Duodenal mucosa (tissue), 2 donors: ENCODE results near the gene FAM219A.

Experiments used
- H3K27ac ChIP-seq: one replicate; pipeline ENCODE4 v1.7.0; 2013; ENCODE audit warnings: low read depth, low read length
- H3K27me3 ChIP-seq, 2 donors: one replicate each; pipeline ENCODE4 v1.7.0; 2013; ENCODE audit warnings: low read length in 2 of 2, control low read depth in 1 of 2; ENCODE audit not compliant: insufficient read depth in 2 of 2, control insufficient read depth in 1 of 2
- H3K36me3 ChIP-seq, 2 donors: one replicate each; pipeline ENCODE4 v1.7.0; 2013; ENCODE audit warnings: low read length in 2 of 2, control low read depth in 1 of 2; ENCODE audit not compliant: insufficient read depth in 2 of 2, control insufficient read depth in 1 of 2
- H3K4me1 ChIP-seq, 2 donors: one replicate each; pipeline ENCODE4 v1.7.0; 2013; ENCODE audit warnings: low read length in 2 of 2, control low read depth in 1 of 2; ENCODE audit not compliant: insufficient read depth in 2 of 2, control insufficient read depth in 1 of 2
- H3K4me3 ChIP-seq, 2 donors: one replicate each; pipeline ENCODE4 v1.7.0; 2013; ENCODE audit warnings: low read length in 2 of 2, low read depth in 1 of 2
- H3K9ac ChIP-seq, 2 donors: one replicate each; pipeline ENCODE4 v1.7.0; 2013; ENCODE audit warnings: low read length in 2 of 2, low read depth in 1 of 2
- H3K9me3 ChIP-seq, 2 donors: one replicate each; pipeline ENCODE4 v1.7.0; 2013; ENCODE audit warnings: low read length in 2 of 2, control low read depth in 1 of 2; ENCODE audit not compliant: control insufficient read depth in 1 of 2

The FAM219A gene

DNA sequence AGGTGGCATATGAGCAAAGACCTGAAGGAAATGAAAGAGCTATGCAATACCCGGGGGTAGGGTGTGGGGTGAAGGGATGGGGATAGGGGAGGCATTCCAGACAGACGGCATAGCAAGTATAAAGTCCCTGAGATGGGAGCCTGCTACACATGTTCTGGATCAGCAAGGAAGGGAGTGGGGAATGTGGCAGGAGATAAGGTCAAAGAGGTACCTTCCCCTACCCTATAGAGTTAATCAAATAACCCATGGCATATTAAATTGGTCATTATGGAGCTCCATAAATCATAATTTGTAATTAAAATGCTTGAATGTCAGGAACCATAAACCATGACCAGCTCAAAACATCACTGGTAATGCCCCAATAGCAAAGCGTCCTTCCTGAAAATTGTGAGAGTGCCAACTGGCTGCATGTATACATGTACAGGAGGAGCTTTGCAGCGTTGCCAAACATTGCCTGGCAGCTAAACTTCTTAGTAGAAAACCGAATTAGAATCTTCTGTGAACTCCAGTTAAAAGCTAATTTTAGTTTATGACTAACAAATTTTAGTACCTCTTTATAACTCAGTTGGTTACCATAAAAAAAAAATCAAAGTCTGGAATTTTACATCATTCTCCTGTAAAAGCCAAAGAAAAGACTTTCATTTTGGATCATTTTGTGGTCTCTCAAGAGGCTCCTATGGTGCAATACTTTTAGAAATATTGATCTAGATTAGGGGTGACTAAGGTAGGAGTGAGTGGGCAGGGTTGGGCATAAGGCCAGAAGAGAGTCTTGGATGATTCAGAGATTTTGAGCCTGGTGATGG, 4.9 kb upstream of the FAM219A start:
- H3K27me3 ChIP-seq, result peaks cover 13 to 19% of the 10 kb centered on the region in 2 donors
- peaks cover 0 to 5% of the 10 kb centered on the region in 2 donors for H3K4me1 ChIP-seq
- H3K36me3 ChIP-seq, result no peaks in the 10 kb centered on the region
- no peaks in the 10 kb centered on the region for H3K9me3 ChIP-seq
- no peak overlapping the region for H3K9ac ChIP-seq
- H3K4me3 ChIP-seq, result no peak overlapping the region
- no peak overlapping the region for H3K27ac ChIP-seq

- Histone ChIP-seq H3K9me3 (no peaks in the 10 kb centered on the region), H3K36me3 (no peaks in the 10 kb centered on the region), H3K27ac (no peak overlapping the region), H3K27me3 (peaks cover 16 to 19% of the 10 kb centered on the region in 2 donors), H3K9ac (no peak overlapping the region), H3K4me1 (peaks cover 11 to 17% of the 10 kb centered on the region in 2 donors), H3K4me3 (no peak overlapping the region)
These were observed 1.6 kb upstream of the FAM219A start for GRCh38 chr9:34459941-34460340.

- Histone ChIP-seq H3K27me3 (peaks cover 16 to 19% of the 10 kb centered on the region in 2 donors), H3K9ac (no peak overlapping the region), H3K4me1 (peaks cover 11 to 17% of the 10 kb centered on the region in 2 donors), H3K9me3 (no peaks in the 10 kb centered on the region), H3K27ac (no peak overlapping the region), H3K36me3 (no peaks in the 10 kb centered on the region), H3K4me3 (no peak overlapping the region)
These were observed 986 bp upstream of the FAM219A start for GRCh38 chr9:34459356-34459755.

- H3K4me1 ChIP-seq, result peaks cover 11 to 17% of the 10 kb centered on the region in 2 donors
These were observed 580 bp upstream of the FAM219A start for GRCh38 chr9:34458959-34459340.

GRCh38 chr9:34457266-34458012, 931 bp downstream of the FAM219A start:
- peaks cover 16% of the 10 kb centered on the region in 2 donors for H3K27me3 ChIP-seq
- peak overlapping the region; percentile 75 to 89 for H3K4me3 ChIP-seq
- H3K4me1 ChIP-seq, result peaks cover 11 to 17% of the 10 kb centered on the region in 2 donors
- no peak overlapping the region for H3K27ac ChIP-seq
- no peaks in the 10 kb centered on the region for H3K36me3 ChIP-seq
- H3K9ac ChIP-seq, result peak overlapping the region; percentile 73 to 76
- H3K9me3 ChIP-seq, result no peaks in the 10 kb centered on the region

More at GRCh38 chr9:34458959-34459340, 580 bp upstream of the FAM219A start:
- Histone ChIP-seq H3K36me3 (no peaks in the 10 kb centered on the region), H3K4me3 (peak overlapping the region; percentile 1 to 50), H3K27me3 (peaks cover 16 to 19% of the 10 kb centered on the region in 2 donors), H3K9ac (no peak overlapping the region), H3K9me3 (no peaks in the 10 kb centered on the region), H3K27ac (no peak overlapping the region)

GRCh38 chr9:34456746-34457145, 1.6 kb downstream of the FAM219A start:
- H3K27me3 ChIP-seq, result peaks cover 10 to 15% of the 10 kb centered on the region in 2 donors
- peak overlapping the region; percentile 75 to 89 for H3K4me3 ChIP-seq
- H3K36me3 ChIP-seq, result no peaks in the 10 kb centered on the region
- peak overlapping the region; percentile 73 to 76 for H3K9ac ChIP-seq
- H3K4me1 ChIP-seq, result peaks cover 11 to 17% of the 10 kb centered on the region in 2 donors
- no peak overlapping the region for H3K27ac ChIP-seq
- no peaks in the 10 kb centered on the region for H3K9me3 ChIP-seq

- Histone ChIP-seq H3K9ac (peak overlapping the region in 1 of 2 donors; percentile 9), H3K4me1 (peaks cover 11 to 17% of the 10 kb centered on the region in 2 donors), H3K9me3 (no peaks in the 10 kb centered on the region), H3K36me3 (no peaks in the 10 kb centered on the region), H3K4me3 (no peak overlapping the region), H3K27ac (no peak overlapping the region), H3K27me3 (peaks cover 5 to 10% of the 10 kb centered on the region in 2 donors)
These were observed 2.2 kb downstream of the FAM219A start for GRCh38 chr9:34456151-34456550.

DNA sequence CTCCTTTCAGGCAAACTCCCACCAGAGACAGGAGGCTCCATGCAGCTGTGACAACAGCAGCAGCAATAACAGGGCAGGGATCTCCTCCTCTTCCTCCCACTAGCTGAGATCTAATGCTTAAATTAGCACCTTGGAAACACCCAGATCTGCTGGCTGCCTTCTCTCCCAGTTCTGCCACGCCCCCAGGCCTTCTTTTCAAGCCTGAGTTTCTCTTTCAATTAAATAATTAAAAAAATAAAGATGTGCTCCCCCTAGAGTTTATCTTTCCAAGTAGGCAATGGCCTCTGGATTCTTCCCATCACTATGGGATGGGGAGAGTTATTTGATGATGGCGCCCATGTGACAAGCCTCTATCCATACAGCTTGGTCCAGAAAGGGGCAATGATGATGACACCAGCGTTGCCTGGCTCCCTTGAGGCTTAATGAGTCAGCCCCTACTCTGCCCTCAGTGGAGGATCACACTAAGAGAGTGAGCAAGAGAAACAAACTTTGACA, 3.8 kb downstream of the FAM219A start:
- no peaks in the 10 kb centered on the region for H3K36me3 ChIP-seq
- peaks cover 5 to 7% of the 10 kb centered on the region in 2 donors for H3K27me3 ChIP-seq
- H3K9me3 ChIP-seq, result no peaks in the 10 kb centered on the region
- H3K27ac ChIP-seq, result no peak overlapping the region
- H3K9ac ChIP-seq, result no peak overlapping the region
- peaks cover 11 to 17% of the 10 kb centered on the region in 2 donors for H3K4me1 ChIP-seq
- no peak overlapping the region for H3K4me3 ChIP-seq

- no peak overlapping the region for H3K4me3 ChIP-seq
- H3K4me1 ChIP-seq, result peaks cover 7 to 10% of the 10 kb centered on the region in 2 donors
- no peaks in the 10 kb centered on the region for H3K36me3 ChIP-seq
- no peak overlapping the region for H3K27ac ChIP-seq
- no peak overlapping the region for H3K9ac ChIP-seq
- peaks cover 3 to 5% of the 10 kb centered on the region in 2 donors for H3K27me3 ChIP-seq
- no peaks in the 10 kb centered on the region for H3K9me3 ChIP-seq
These were observed 5.8 kb downstream of the FAM219A start for GRCh38 chr9:34452568-34452967.

- no peak overlapping the region for H3K4me3 ChIP-seq
- no peak overlapping the region for H3K27ac ChIP-seq
- H3K27me3 ChIP-seq, result peaks cover 0 to 3% of the 10 kb centered on the region in 2 donors
- no peaks in the 10 kb centered on the region for H3K9me3 ChIP-seq
- H3K9ac ChIP-seq, result no peak overlapping the region
- no peaks in the 10 kb centered on the region for H3K36me3 ChIP-seq
- H3K4me1 ChIP-seq, result no peaks in the 10 kb centered on the region
These were observed 6.8 kb downstream of the FAM219A start for GRCh38 chr9:34451545-34451944.
